OCI-LY7 (cell line): ENCODE measurements around the gene BANF2.

ENCODE experiments used
- EZH2phosphoT487 ChIP-seq: fragments of 200-600 bp; sonication (generic); IDR thresholded peaks from 2 replicates; pipeline ENCODE4 v1.6.1; 2018; ENCODE audit warnings: low read depth, borderline replicate concordance, mild to moderate bottlenecking, mixed run types, antibody characterized with exemption, low read length, moderate library complexity, mixed read lengths
- TF ChIP-seq, protein P1 (sequence below): fragments of 200-600 bp; sonication (generic); conservative IDR thresholded peaks from 2 replicates; pipeline ENCODE4 v1.5.1; 2014; ENCODE audit warnings: mild to moderate bottlenecking, antibody characterized with exemption, low read length, moderate library complexity, mixed read lengths

GRCh38 chr20:17676942-17677341 is 22.8 kb upstream of the BANF2 start:
- TF ChIP-seq, protein P1, sequence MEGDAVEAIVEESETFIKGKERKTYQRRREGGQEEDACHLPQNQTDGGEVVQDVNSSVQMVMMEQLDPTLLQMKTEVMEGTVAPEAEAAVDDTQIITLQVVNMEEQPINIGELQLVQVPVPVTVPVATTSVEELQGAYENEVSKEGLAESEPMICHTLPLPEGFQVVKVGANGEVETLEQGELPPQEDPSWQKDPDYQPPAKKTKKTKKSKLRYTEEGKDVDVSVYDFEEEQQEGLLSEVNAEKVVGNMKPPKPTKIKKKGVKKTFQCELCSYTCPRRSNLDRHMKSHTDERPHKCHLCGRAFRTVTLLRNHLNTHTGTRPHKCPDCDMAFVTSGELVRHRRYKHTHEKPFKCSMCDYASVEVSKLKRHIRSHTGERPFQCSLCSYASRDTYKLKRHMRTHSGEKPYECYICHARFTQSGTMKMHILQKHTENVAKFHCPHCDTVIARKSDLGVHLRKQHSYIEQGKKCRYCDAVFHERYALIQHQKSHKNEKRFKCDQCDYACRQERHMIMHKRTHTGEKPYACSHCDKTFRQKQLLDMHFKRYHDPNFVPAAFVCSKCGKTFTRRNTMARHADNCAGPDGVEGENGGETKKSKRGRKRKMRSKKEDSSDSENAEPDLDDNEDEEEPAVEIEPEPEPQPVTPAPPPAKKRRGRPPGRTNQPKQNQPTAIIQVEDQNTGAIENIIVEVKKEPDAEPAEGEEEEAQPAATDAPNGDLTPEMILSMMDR: no peak
- TF ChIP-seq EZH2phosphoT487: no peak
